H9 (cell line): Measurements from ENCODE around the gene DLG5. TPM values are rescaled to one million over a fixed set of nuclear protein-coding genes. Genes with fewer than 3 reads are reported as not detected.

ENCODE experiments used
- DNase-seq: peaks from one replicate; pipeline ENCODE4 v3.0.0-alpha.2; 2017
- H2AFZ ChIP-seq: one replicate; pipeline ENCODE4 v1.6.1; 2013; ENCODE audit warnings: mild to moderate bottlenecking, low read length, control low read depth, moderate library complexity
- H2AK5ac ChIP-seq: 2 replicates; pipeline ENCODE4 v1.6.1; 2013; ENCODE audit warnings: low read length, control low read depth, mixed read lengths; ENCODE audit not compliant: insufficient read length
- H2BK120ac ChIP-seq: one replicate; pipeline ENCODE4 v1.6.1; 2013; ENCODE audit warnings: low read depth, mild to moderate bottlenecking, low read length, control low read depth, inconsistent platforms; ENCODE audit not compliant: poor library complexity, severe bottlenecking
- H2BK12ac ChIP-seq: 2 replicates; pipeline ENCODE4 v1.6.1; 2013; ENCODE audit warnings: low read length, control low read depth, mixed read lengths, low read depth; ENCODE audit not compliant: insufficient read length
- H2BK15ac ChIP-seq: 2 replicates; pipeline ENCODE4 v1.6.1; 2013; ENCODE audit warnings: low read depth, low read length, control low read depth
- H2BK20ac ChIP-seq: one replicate; pipeline ENCODE4 v1.6.1; 2013; ENCODE audit warnings: low read depth, mild to moderate bottlenecking, low read length, control low read depth, inconsistent platforms; ENCODE audit not compliant: poor library complexity, severe bottlenecking
- H2BK5ac ChIP-seq: 2 replicates; pipeline ENCODE4 v1.6.1; 2013; ENCODE audit warnings: low read length, control low read depth, mixed read lengths; ENCODE audit not compliant: insufficient read length
- H3K14ac ChIP-seq: 2 replicates; pipeline ENCODE4 v1.6.1; 2013; ENCODE audit warnings: low read length, control low read depth; ENCODE audit not compliant: insufficient read depth
- H3K18ac ChIP-seq: 2 replicates; pipeline ENCODE4 v1.6.1; 2013; ENCODE audit warnings: low read depth, mild to moderate bottlenecking, mixed read lengths, low read length, control low read depth; ENCODE audit not compliant: insufficient read length
- H3K23ac ChIP-seq: 2 replicates; pipeline ENCODE4 v1.6.1; 2013; ENCODE audit warnings: low read length, control low read depth, mixed read lengths, low read depth; ENCODE audit not compliant: insufficient read length
- H3K23me2 ChIP-seq: 2 replicates; pipeline ENCODE4 v1.6.1; 2013; ENCODE audit warnings: low read depth, mild to moderate bottlenecking, mixed read lengths, low read length, control low read depth; ENCODE audit not compliant: insufficient read length, poor library complexity, severe bottlenecking
- H3K27ac ChIP-seq: 2 replicates; pipeline ENCODE4 v1.5.1; 2013; ENCODE audit warnings: low read length, control low read depth, mixed read lengths, low read depth; ENCODE audit not compliant: insufficient read length
- H3K27me3 ChIP-seq: 2 replicates; pipeline ENCODE4 v1.6.1; 2013; ENCODE audit warnings: low read length, control low read depth, inconsistent platforms; ENCODE audit not compliant: insufficient read depth
- H3K4ac ChIP-seq: 2 replicates; pipeline ENCODE4 v1.6.1; 2013; ENCODE audit warnings: low read depth, mild to moderate bottlenecking, control low read depth, inconsistent platforms, low read length, moderate library complexity
- H3K4me1 ChIP-seq: 2 replicates; pipeline ENCODE4 v1.6.1; 2013; ENCODE audit warnings: low read length, control low read depth, inconsistent platforms; ENCODE audit not compliant: insufficient read depth
- H3K4me2 ChIP-seq: 2 replicates; pipeline ENCODE4 v1.6.1; 2013; ENCODE audit warnings: low read length, control low read depth, mixed read lengths; ENCODE audit not compliant: insufficient read length, insufficient read depth
- H3K56ac ChIP-seq: 2 replicates; pipeline ENCODE4 v1.6.1; 2013; ENCODE audit warnings: low read depth, mild to moderate bottlenecking, mixed read lengths, low read length, control low read depth; ENCODE audit not compliant: insufficient read length
- H3K79me1 ChIP-seq: 2 replicates; pipeline ENCODE4 v1.6.1; 2013; ENCODE audit warnings: low read depth, mild to moderate bottlenecking, moderate library complexity, low read length, control low read depth, inconsistent platforms; ENCODE audit not compliant: insufficient read depth, poor library complexity, severe bottlenecking
- H3K79me2 ChIP-seq: 2 replicates; pipeline ENCODE4 v1.6.1; 2013; ENCODE audit warnings: low read length, control low read depth, inconsistent platforms; ENCODE audit not compliant: insufficient read depth
- H3K9ac ChIP-seq: 2 replicates; pipeline ENCODE4 v1.6.1; 2013; ENCODE audit warnings: low read length, control low read depth, mixed read lengths; ENCODE audit not compliant: insufficient read length; ENCODE audit errors: extremely low read depth
- H3K9me3 ChIP-seq: one replicate; pipeline ENCODE4 v1.6.1; 2013; ENCODE audit warnings: low read depth, low read length, inconsistent platforms; ENCODE audit not compliant: control insufficient read depth
- H3T11ph ChIP-seq: one replicate; pipeline ENCODE4 v1.6.1; 2013; ENCODE audit warnings: mild to moderate bottlenecking, low read length, control low read depth, inconsistent platforms
- H4K20me1 ChIP-seq: one replicate; pipeline ENCODE4 v1.6.1; 2013; ENCODE audit not compliant: control insufficient read depth, insufficient read length, insufficient read depth
- H4K5ac ChIP-seq: 2 replicates; pipeline ENCODE4 v1.6.1; 2013; ENCODE audit warnings: low read depth, mild to moderate bottlenecking, mixed read lengths, low read length, control low read depth; ENCODE audit not compliant: insufficient read length
- H4K8ac ChIP-seq: replicated peaks from 2 replicates; pipeline ENCODE4 v1.6.1; 2013; ENCODE audit warnings: low read length, control low read depth, mixed read lengths, low read depth; ENCODE audit not compliant: insufficient read length
- H4K91ac ChIP-seq: 2 replicates; pipeline ENCODE4 v1.6.1; 2013; ENCODE audit warnings: low read depth, mild to moderate bottlenecking, moderate library complexity, mixed read lengths, low read length, control low read depth; ENCODE audit not compliant: insufficient read length
- H3K27ac Mint-ChIP-seq, 3 experiments: 2 replicates in 2 of 3; 3 replicates in 1 of 3; pipeline ENCODE4 v1.8.0; 2020 to 2021; ENCODE audit warnings: mixed read lengths in 3 of 3, mild to moderate bottlenecking in 1 of 3, moderate library complexity in 1 of 3
- H3K27me3 Mint-ChIP-seq: 2 replicates; pipeline ENCODE4 v1.8.0; 2021; ENCODE audit warnings: low read depth, mild to moderate bottlenecking, moderate library complexity, mixed read lengths
- H3K36me3 Mint-ChIP-seq, 3 experiments: 2 replicates in 2 of 3; 3 replicates in 1 of 3; pipeline ENCODE4 v1.8.0; 2020 to 2021; ENCODE audit warnings: low read depth in 3 of 3, mixed read lengths in 3 of 3; ENCODE audit not compliant: insufficient read depth in 1 of 3
- H3K4me1 Mint-ChIP-seq, 2 experiments: 2 replicates each; pipeline ENCODE4 v1.8.0; 2020; ENCODE audit warnings: mixed read lengths in 2 of 2
- H3K4me3 Mint-ChIP-seq, 2 experiments: 2 replicates in 1 of 2; 3 replicates in 1 of 2; pipeline ENCODE4 v1.8.0; 2020 to 2021; ENCODE audit warnings: mild to moderate bottlenecking in 2 of 2, mixed read lengths in 2 of 2, moderate library complexity in 1 of 2
- H3K9me3 Mint-ChIP-seq, 2 experiments: 2 replicates in 1 of 2; 3 replicates in 1 of 2; pipeline ENCODE4 v1.8.0; 2020; ENCODE audit warnings: mild to moderate bottlenecking in 2 of 2, mixed read lengths in 2 of 2, moderate library complexity in 1 of 2
- CTCF ChIP-seq: fragments of 200-600 bp; sonication (generic); conservative IDR thresholded peaks from 3 replicates; pipeline ENCODE4 v1.8.0; 2021; ENCODE audit warnings: antibody characterized with exemption, mild to moderate bottlenecking
- WGBS: extraction: QIAGEN DNeasy Blood & Tissue Kit; methylation state at CpG from one replicate; pipeline ENCODE4 v1.1.7; 2013; ENCODE audit warnings: missing lambda C conversion rate, low lambda C conversion rate, mixed read lengths; ENCODE audit not compliant: insufficient read length; ENCODE audit errors: extremely low coverage; 5-methylcytosine and 5-hydroxymethylcytosine counted together
- total RNA-seq: library from RNA; stranded (reverse); gene quantifications from 2 replicates; pipeline ENCODE4 v1.2.1, GENCODE V29; 2021

Gene DLG5
- total RNA-seq, 1 experiment from 2014 or later: 67.4 TPM

- H2BK5ac ChIP-seq: no peak overlapping the region
- no peak overlapping the region for H3K18ac ChIP-seq
- H4K20me1 ChIP-seq: no peaks in the 10 kb centered on the region
- peak overlapping the region; percentile 62 for H3K14ac ChIP-seq
- Mint-ChIP-seq H3K4me3 (no peak overlapping the region), H3K36me3 (peaks cover 4 to 14% (median 10%) of the 10 kb centered on the region in 3 experiments; a peak in 3 of 7 replicates), H3K4me1 (peaks cover 43 to 49% of the 10 kb centered on the region in 2 experiments), H3K27me3 (no peaks in the 10 kb centered on the region), H3K9me3 (no peaks in the 10 kb centered on the region), H3K27ac (peak overlapping the region; percentile 41 to 82 (median 58); a peak in 4 of 7 replicates)
- H2AFZ ChIP-seq: no peak overlapping the region
- peaks cover 9% of the 10 kb centered on the region for H3K23me2 ChIP-seq
- no peak overlapping the region for H3K4me2 ChIP-seq
- no peaks in the 10 kb centered on the region for H3K27me3 ChIP-seq
- peaks cover 2% of the 10 kb centered on the region; the same call in 1 of the 2 replicates for H3K4me1 ChIP-seq
- no peak overlapping the region for H3K4ac ChIP-seq
- no peak for DNase-seq
- H3K9ac ChIP-seq: no peak overlapping the region
- no peak overlapping the region for H4K91ac ChIP-seq
- H2BK20ac ChIP-seq: no peak overlapping the region
- peaks cover 50% of the 10 kb centered on the region for H3K79me2 ChIP-seq
- H3K9me3 ChIP-seq: no peaks in the 10 kb centered on the region
- H2BK120ac ChIP-seq: no peak overlapping the region
- TF ChIP-seq CTCF: no peak
- no peak overlapping the region for H2BK12ac ChIP-seq
- H3T11ph ChIP-seq: no peak overlapping the region
- H3K27ac ChIP-seq: no peak overlapping the region
- WGBS: no CpG with 5 or more reads among the region's 7 CpGs
- no peak overlapping the region for H2BK15ac ChIP-seq
- peak overlapping the region; percentile 84 for H2AK5ac ChIP-seq
- no peak overlapping the region for H4K8ac ChIP-seq
- no peak overlapping the region for H4K5ac ChIP-seq
- H3K56ac ChIP-seq: no peak overlapping the region
- no peak overlapping the region for H3K23ac ChIP-seq
- no peaks in the 10 kb centered on the region for H3K79me1 ChIP-seq
Observed at GRCh38 chr10:77921395-77921794, 5.2 kb downstream of the DLG5 start.
